ENCODE data around the gene EFCAB11.

EFCAB11 gene

GRCh38 chr14:89973234-89973823 is 18.8 kb upstream of the EFCAB11 start:
- DNase-seq: peak; percentile 68 to 80
- TF ChIP-seq GATA1 (IDR thresholded peaks at IDR 0.05; ENCODE audit: low read depth, low read length) (no peak), POLR2A (IDR thresholded peaks at IDR 0.05; ENCODE audit: low read length) (no peak)

GRCh38 chr14:89965839-89966238 is 11.3 kb upstream of the EFCAB11 start:
- TF ChIP-seq GATA1 (IDR thresholded peaks at IDR 0.05; ENCODE audit: low read depth, low read length) (no peak), POLR2A (IDR thresholded peaks at IDR 0.05; ENCODE audit: low read length) (no peak)
- DNase-seq: no peak

GRCh38 chr14:89963288-89963978 is 8.9 kb upstream of the EFCAB11 start:
- TF ChIP-seq GATA1 (IDR thresholded peaks at IDR 0.05; ENCODE audit: low read depth, low read length) (no peak), POLR2A (IDR thresholded peaks at IDR 0.05; ENCODE audit: low read length) (no peak)
- DNase-seq: no peak

- TF ChIP-seq POLR2A (IDR thresholded peaks at IDR 0.05; ENCODE audit: low read length) (no peak), GATA1 (IDR thresholded peaks at IDR 0.05; ENCODE audit: low read depth, low read length) (no peak)
- no peak for DNase-seq
Observed at GRCh38 chr14:89960914-89961313, 6.4 kb upstream of the EFCAB11 start.

- TF ChIP-seq POLR2A (IDR thresholded peaks at IDR 0.05; ENCODE audit: low read length) (no peak), GATA1 (IDR thresholded peaks at IDR 0.05; ENCODE audit: low read depth, low read length) (no peak)
- DNase-seq: no peak
Observed at GRCh38 chr14:89959853-89960445, 5.4 kb upstream of the EFCAB11 start.

- TF ChIP-seq GATA1 (IDR thresholded peaks at IDR 0.05; ENCODE audit: low read depth, low read length): no peak
- no peak for TF ChIP-seq POLR2A (IDR thresholded peaks at IDR 0.05; ENCODE audit: low read length)
- DNase-seq: no peak
Observed at GRCh38 chr14:89958966-89959365, 4.4 kb upstream of the EFCAB11 start.

GRCh38 chr14:89957791-89958190 is 3.3 kb upstream of the EFCAB11 start:
- DNase-seq: peak; percentile 5 to 10

GRCh38 chr14:89957376-89957775 is 2.8 kb upstream of the EFCAB11 start:
- DNase-seq: no peak
- no peak for TF ChIP-seq POLR2A (IDR thresholded peaks at IDR 0.05; ENCODE audit: low read length)
- no peak for TF ChIP-seq GATA1 (IDR thresholded peaks at IDR 0.05; ENCODE audit: low read depth, low read length)

More at GRCh38 chr14:89957791-89958190, 3.3 kb upstream of the EFCAB11 start:
- TF ChIP-seq GATA1 (IDR thresholded peaks at IDR 0.05; ENCODE audit: low read depth, low read length): no peak

- no peak for DNase-seq
- TF ChIP-seq POLR2A (IDR thresholded peaks at IDR 0.05; ENCODE audit: low read length) (no peak), GATA1 (IDR thresholded peaks at IDR 0.05; ENCODE audit: low read depth, low read length) (no peak)
Observed at GRCh38 chr14:89956661-89957009, 2.1 kb upstream of the EFCAB11 start.

GRCh38 chr14:89955745-89956660 is 1.5 kb upstream of the EFCAB11 start, which contains the start of gene TDP1:
Gene TDP1 (plus strand): TSS chr14:89955927. CDS start chr14:89963115, 7,188 bp downstream.
- TF ChIP-seq POLR2A (IDR thresholded peaks at IDR 0.05; ENCODE audit: low read length) (peak; percentile 90), GATA1 (IDR thresholded peaks at IDR 0.05; ENCODE audit: low read depth, low read length) (no peak)
- peak; percentile 97 to 98 for DNase-seq

GRCh38 chr14:89955022-89955744 is 653 bp upstream of the EFCAB11 start:
- DNase-seq: no peak
- TF ChIP-seq POLR2A (IDR thresholded peaks at IDR 0.05; ENCODE audit: low read length) (no peak), GATA1 (IDR thresholded peaks at IDR 0.05; ENCODE audit: low read depth, low read length) (no peak)

GRCh38 chr14:89953602-89954001 is 928 bp downstream of the EFCAB11 start:
- no peak for TF ChIP-seq POLR2A (IDR thresholded peaks at IDR 0.05; ENCODE audit: low read length)
- TF ChIP-seq GATA1 (IDR thresholded peaks at IDR 0.05; ENCODE audit: low read depth, low read length): no peak
- no peak for DNase-seq

- no peak for TF ChIP-seq GATA1 (IDR thresholded peaks at IDR 0.05; ENCODE audit: low read depth, low read length)
- no peak for TF ChIP-seq POLR2A (IDR thresholded peaks at IDR 0.05; ENCODE audit: low read length)
- no peak for DNase-seq
Observed at GRCh38 chr14:89952576-89952975, 2.0 kb downstream of the EFCAB11 start.

All from erythroblast (primary cell).